Measurements from ENCODE around the gene DMAC2L. TPM values are rescaled to one million over a fixed set of nuclear protein-coding genes. Genes with fewer than 3 reads are reported as not detected.

The DMAC2L gene
- total RNA-seq, 2 experiments from 2014 or later: 13.8 to 33.0 TPM

GRCh38 chr14:50303744-50304471, 8.2 kb upstream of the DMAC2L start:
- no peak for DNase-seq (ENCODE audit: low spot score)
- H3K4me2 ChIP-seq (ENCODE audit: low read length): no peak overlapping the region
- H3K36me3 ChIP-seq (ENCODE audit: insufficient read depth, low read length): peaks cover 34% of the 10 kb centered on the region
- no peaks in the 10 kb centered on the region for H3K9me2 ChIP-seq (ENCODE audit: insufficient read depth, low read length)
- H3K27ac ChIP-seq (ENCODE audit: low read depth, low read length, poor library complexity, severe bottlenecking): no peak overlapping the region
- no peaks in the 10 kb centered on the region for H3K9me3 ChIP-seq (ENCODE audit: low read length)
- no peak overlapping the region for H2AFZ ChIP-seq (ENCODE audit: low read length)
- no TSS peak for BruUV-seq (replicated peaks)
- H3K4me3 ChIP-seq (ENCODE audit: low read depth, low read length, poor library complexity, severe bottlenecking): no peak overlapping the region
- POLR2A ChIA-PET: interaction anchor here (0.6 to 0.7 kb wide), 2 partner anchors 244 to 485 kb away, joined by 3 to 6 read pairs; no protein-coding TSS in a partner anchor
- no peak for TF ChIP-seq EZH2phosphoT487 (IDR thresholded peaks at IDR 0.05; ENCODE audit: borderline replicate concordance, low read depth, low read length)
- TF ChIP-seq CTCF (conservative IDR thresholded peaks at IDR 0.05; ENCODE audit: low read length): no peak
- intact Hi-C loops (cut with micrococcal nuclease; ENCODE audit: unreplicated experiment): no loop called here
- CTCF ChIA-PET (ENCODE audit: unreplicated experiment): no interaction called here
- no peaks in the 10 kb centered on the region for H3K4me1 ChIP-seq (ENCODE audit: insufficient read depth, low read length, poor library complexity, severe bottlenecking)
- H4K20me1 ChIP-seq (ENCODE audit: insufficient read depth, low read length): no peaks in the 10 kb centered on the region
- no peaks in the 10 kb centered on the region for H3K79me2 ChIP-seq (ENCODE audit: insufficient read depth, low read depth, low read length)

- Histone ChIP-seq H3K9me3 (ENCODE audit: low read length) (no peaks in the 10 kb centered on the region; the same call in 1 of the 2 replicates), H3K79me2 (ENCODE audit: insufficient read depth, low read depth, low read length) (peaks cover 25% of the 10 kb centered on the region; the same call in 1 of the 2 replicates), H3K4me2 (ENCODE audit: low read length) (no peak overlapping the region), H3K36me3 (ENCODE audit: insufficient read depth, low read length) (peaks cover under 1% of the 10 kb centered on the region), H3K27ac (ENCODE audit: low read depth, low read length, poor library complexity, severe bottlenecking) (no peak overlapping the region), H2AFZ (ENCODE audit: low read length) (no peak overlapping the region), H3K4me3 (ENCODE audit: low read depth, low read length, poor library complexity, severe bottlenecking) (no peak overlapping the region), H3K9me2 (ENCODE audit: insufficient read depth, low read length) (no peaks in the 10 kb centered on the region), H4K20me1 (ENCODE audit: insufficient read depth, low read length) (no peaks in the 10 kb centered on the region), H3K4me1 (ENCODE audit: insufficient read depth, low read length, poor library complexity, severe bottlenecking) (peaks cover 14% of the 10 kb centered on the region)
- no peak for TF ChIP-seq EZH2phosphoT487 (IDR thresholded peaks at IDR 0.05; ENCODE audit: borderline replicate concordance, low read depth, low read length)
- no peak for TF ChIP-seq CTCF (conservative IDR thresholded peaks at IDR 0.05; ENCODE audit: low read length)
- ChIA-PET CTCF (ENCODE audit: unreplicated experiment) (no interaction called here), POLR2A (interaction anchor here (0.7 kb wide), 3 partner anchors 301 to 692 kb away, joined by 3 to 4 read pairs (median 3); no protein-coding TSS in a partner anchor)
- no TSS peak for BruUV-seq (replicated peaks)
- DNase-seq (ENCODE audit: low spot score): no peak
- intact Hi-C loops (cut with micrococcal nuclease; ENCODE audit: unreplicated experiment): no loop called here
Measured at GRCh38 chr14:50308363-50308915, 3.7 kb upstream of the DMAC2L start.
